HL-60 (cell line): ENCODE data around the gene RTN4.

ENCODE experiments used
- CTCF ChIP-seq: IDR thresholded peaks from one replicate; pipeline ENCODE4 v1.5.1; 2011; ENCODE audit warnings: low read length, control low read depth, inconsistent platforms; ENCODE audit not compliant: insufficient read depth
- GABPA ChIP-seq: IDR thresholded peaks from 2 replicates; pipeline ENCODE4 v1.6.1; 2012; ENCODE audit warnings: low read depth
- POLR2AphosphoS5 ChIP-seq: IDR thresholded peaks from 2 replicates; pipeline ENCODE4 v1.6.1; 2012; ENCODE audit warnings: low read depth
- REST ChIP-seq: IDR thresholded peaks from 2 replicates; pipeline ENCODE4 v1.6.1; 2012; ENCODE audit warnings: low read depth; ENCODE audit not compliant: insufficient replicate concordance
- SPI1 ChIP-seq: IDR thresholded peaks from 2 replicates; pipeline ENCODE4 v1.6.1; 2012; ENCODE audit warnings: low read depth, mild to moderate bottlenecking, borderline replicate concordance

- TF ChIP-seq CTCF, result no peak
- no peak for TF ChIP-seq POLR2AphosphoS5
- TF ChIP-seq SPI1, result no peak
- no peak for TF ChIP-seq REST
- no peak for TF ChIP-seq GABPA
These were observed 23.0 kb downstream of the RTN4 start for GRCh38 chr2:55027226-55027625.
